ENCODE measurements around the gene INPP4B.

Gene INPP4B

DNA sequence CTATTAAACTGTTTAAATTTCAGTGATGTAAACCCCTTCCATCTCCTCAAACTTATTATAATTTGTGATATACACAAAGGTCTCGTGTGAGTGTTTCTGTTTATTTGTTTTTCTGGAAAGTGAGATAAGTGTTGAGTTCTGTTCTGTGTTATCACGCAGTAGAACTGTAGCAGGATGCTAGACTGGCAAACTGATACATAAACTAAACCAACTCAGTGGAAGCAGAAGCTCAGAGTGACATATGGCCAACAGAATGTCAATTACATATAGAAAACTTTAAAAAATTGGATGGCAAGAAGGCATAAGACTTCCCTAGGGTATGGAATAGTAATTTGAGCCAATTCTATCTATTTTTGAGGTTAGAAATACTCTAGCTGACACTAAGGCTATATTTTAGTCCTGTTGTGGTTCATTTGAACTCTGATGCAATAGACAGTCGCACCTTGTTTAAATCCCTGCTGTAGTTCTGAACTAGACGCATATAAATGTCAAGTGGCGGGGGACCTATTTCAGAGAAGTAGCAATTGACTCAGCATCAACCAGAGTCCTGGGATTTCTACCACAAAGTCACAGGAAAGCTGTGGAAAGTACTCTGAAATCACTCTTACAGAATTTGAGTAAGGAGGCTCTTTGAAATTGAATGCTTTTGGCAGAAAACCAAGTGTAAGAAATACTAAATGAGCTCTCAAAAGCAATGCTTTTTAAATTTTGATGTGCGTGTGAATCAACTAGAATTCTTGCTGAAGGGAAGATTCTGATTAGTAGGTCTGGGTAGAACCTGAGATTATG is 294.4 kb downstream of the INPP4B start:
- Histone ChIP-seq H3K9me3 (ENCODE audit: insufficient read depth, low read length, severe bottlenecking) (no peaks in the 10 kb centered on the region), H4K20me1 (ENCODE audit: insufficient read depth, low read length) (no peaks in the 10 kb centered on the region), H3K79me2 (ENCODE audit: insufficient read depth, low read length) (no peaks in the 10 kb centered on the region), H3K27me3 (ENCODE audit: insufficient read depth, low read length, poor library complexity) (no peaks in the 10 kb centered on the region), H2AFZ (ENCODE audit: low read depth, low read length) (no peak overlapping the region), H3K4me2 (ENCODE audit: insufficient read depth, low read length) (no peak overlapping the region), H3K4me3 (ENCODE audit: low read depth in 1 of 2, low read length in 2 of 2) (no peak overlapping the region), H3K36me3 (ENCODE audit: insufficient read depth, low read length) (no peaks in the 10 kb centered on the region), H3K4me1 (ENCODE audit: insufficient read depth, low read length) (peaks cover 4% of the 10 kb centered on the region; the same call in 1 of the 2 replicates), H3K27ac (ENCODE audit: low read length) (no peak overlapping the region), H3K9ac (ENCODE audit: low read depth, low read length) (no peak overlapping the region)
- no peak for DNase-seq
- TF ChIP-seq EZH2 (IDR thresholded peaks at IDR 0.05; ENCODE audit: borderline replicate concordance, low read depth, low read length, severe bottlenecking): no peak
- TF ChIP-seq, protein P1, sequence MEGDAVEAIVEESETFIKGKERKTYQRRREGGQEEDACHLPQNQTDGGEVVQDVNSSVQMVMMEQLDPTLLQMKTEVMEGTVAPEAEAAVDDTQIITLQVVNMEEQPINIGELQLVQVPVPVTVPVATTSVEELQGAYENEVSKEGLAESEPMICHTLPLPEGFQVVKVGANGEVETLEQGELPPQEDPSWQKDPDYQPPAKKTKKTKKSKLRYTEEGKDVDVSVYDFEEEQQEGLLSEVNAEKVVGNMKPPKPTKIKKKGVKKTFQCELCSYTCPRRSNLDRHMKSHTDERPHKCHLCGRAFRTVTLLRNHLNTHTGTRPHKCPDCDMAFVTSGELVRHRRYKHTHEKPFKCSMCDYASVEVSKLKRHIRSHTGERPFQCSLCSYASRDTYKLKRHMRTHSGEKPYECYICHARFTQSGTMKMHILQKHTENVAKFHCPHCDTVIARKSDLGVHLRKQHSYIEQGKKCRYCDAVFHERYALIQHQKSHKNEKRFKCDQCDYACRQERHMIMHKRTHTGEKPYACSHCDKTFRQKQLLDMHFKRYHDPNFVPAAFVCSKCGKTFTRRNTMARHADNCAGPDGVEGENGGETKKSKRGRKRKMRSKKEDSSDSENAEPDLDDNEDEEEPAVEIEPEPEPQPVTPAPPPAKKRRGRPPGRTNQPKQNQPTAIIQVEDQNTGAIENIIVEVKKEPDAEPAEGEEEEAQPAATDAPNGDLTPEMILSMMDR (IDR thresholded peaks at IDR 0.05; ENCODE audit: borderline replicate concordance, extremely low read depth, low read length, poor library complexity, severe bottlenecking): no peak
- no peak for ATAC-seq (ENCODE audit: insufficient read depth, low read depth)

DNA sequence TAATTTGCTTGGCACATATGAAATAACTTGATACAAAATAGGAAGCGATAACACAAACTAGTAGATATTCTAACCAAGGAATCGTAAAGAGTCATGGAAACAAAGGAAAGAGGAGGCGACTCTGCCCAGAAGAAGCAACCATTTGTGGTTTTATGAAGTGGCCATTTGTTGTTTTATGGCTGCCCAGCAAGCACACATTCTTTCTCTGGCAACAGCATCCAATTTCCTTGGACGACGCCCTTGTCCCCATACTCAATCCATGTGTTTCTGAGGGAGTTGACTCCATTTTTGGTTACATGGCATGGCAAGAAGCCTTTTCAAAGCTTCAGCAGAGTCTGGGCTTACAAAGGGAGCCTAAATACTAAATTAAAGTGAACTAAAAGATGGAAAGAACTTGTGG is 295.1 kb downstream of the INPP4B start:
- Histone ChIP-seq H3K27ac (ENCODE audit: low read length) (no peak overlapping the region), H3K9ac (ENCODE audit: low read depth, low read length) (no peak overlapping the region), H3K4me2 (ENCODE audit: insufficient read depth, low read length) (no peak overlapping the region), H3K27me3 (ENCODE audit: insufficient read depth, low read length, poor library complexity) (no peaks in the 10 kb centered on the region), H3K79me2 (ENCODE audit: insufficient read depth, low read length) (no peaks in the 10 kb centered on the region), H3K4me1 (ENCODE audit: insufficient read depth, low read length) (peaks cover 4% of the 10 kb centered on the region; the same call in 1 of the 2 replicates), H4K20me1 (ENCODE audit: insufficient read depth, low read length) (no peaks in the 10 kb centered on the region), H3K4me3 (ENCODE audit: low read depth in 1 of 2, low read length in 2 of 2) (no peak overlapping the region), H3K36me3 (ENCODE audit: insufficient read depth, low read length) (no peaks in the 10 kb centered on the region), H3K9me3 (ENCODE audit: insufficient read depth, low read length, severe bottlenecking) (no peaks in the 10 kb centered on the region), H2AFZ (ENCODE audit: low read depth, low read length) (no peak overlapping the region)
- ATAC-seq (ENCODE audit: insufficient read depth, low read depth) (no peak), DNase-seq (no peak)
- TF ChIP-seq, protein P1 (IDR thresholded peaks at IDR 0.05; ENCODE audit: borderline replicate concordance, extremely low read depth, low read length, poor library complexity, severe bottlenecking): no peak
- no peak for TF ChIP-seq EZH2 (IDR thresholded peaks at IDR 0.05; ENCODE audit: borderline replicate concordance, low read depth, low read length, severe bottlenecking)

DNA sequence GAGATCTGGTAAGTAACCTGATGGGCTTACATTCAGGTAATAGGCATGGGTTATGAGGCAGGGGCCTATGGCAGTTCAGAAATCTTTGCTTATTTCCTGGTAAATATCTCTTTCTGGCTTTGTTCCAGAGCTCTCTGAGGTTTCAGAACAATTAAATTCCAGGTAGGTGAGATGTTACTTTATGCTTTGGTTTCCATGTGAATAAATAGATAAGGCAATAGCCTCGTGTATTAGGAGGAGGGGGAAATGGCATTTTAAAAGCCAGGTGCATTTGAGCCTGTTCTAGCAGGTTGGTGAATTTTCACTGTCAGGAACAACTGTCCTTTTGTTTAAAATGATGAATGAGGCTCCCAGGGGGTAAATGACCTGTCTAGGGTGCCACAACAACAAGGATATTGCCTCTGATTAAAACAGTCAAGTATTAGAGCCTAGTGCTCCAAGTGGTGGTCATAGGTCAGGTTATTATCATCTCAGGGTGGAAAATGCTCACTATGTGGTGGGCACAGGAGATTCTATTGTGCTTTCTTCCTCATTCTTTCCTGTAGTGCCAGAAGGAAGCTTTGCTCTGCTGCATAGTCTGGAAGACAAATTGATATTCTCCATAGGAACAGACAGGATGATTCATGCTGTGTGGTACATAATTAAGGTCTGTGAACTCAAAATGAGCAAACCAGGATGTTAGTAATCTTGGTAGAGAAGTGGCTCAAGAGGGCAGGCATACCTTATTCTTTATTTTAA is 296.2 kb downstream of the INPP4B start:
- Histone ChIP-seq H3K27ac (ENCODE audit: low read length) (no peak overlapping the region), H2AFZ (ENCODE audit: low read depth, low read length) (no peak overlapping the region), H3K36me3 (ENCODE audit: insufficient read depth, low read length) (no peaks in the 10 kb centered on the region), H3K9me3 (ENCODE audit: insufficient read depth, low read length, severe bottlenecking) (no peaks in the 10 kb centered on the region), H3K9ac (ENCODE audit: low read depth, low read length) (no peak overlapping the region), H3K79me2 (ENCODE audit: insufficient read depth, low read length) (no peaks in the 10 kb centered on the region), H3K4me2 (ENCODE audit: insufficient read depth, low read length) (no peak overlapping the region), H3K27me3 (ENCODE audit: insufficient read depth, low read length, poor library complexity) (no peaks in the 10 kb centered on the region), H3K4me1 (ENCODE audit: insufficient read depth, low read length) (peaks cover 4% of the 10 kb centered on the region; the same call in 1 of the 2 replicates), H3K4me3 (ENCODE audit: low read depth in 1 of 2, low read length in 2 of 2) (no peak overlapping the region), H4K20me1 (ENCODE audit: insufficient read depth, low read length) (no peaks in the 10 kb centered on the region)
- no peak for DNase-seq
- no peak for TF ChIP-seq EZH2 (IDR thresholded peaks at IDR 0.05; ENCODE audit: borderline replicate concordance, low read depth, low read length, severe bottlenecking)
- TF ChIP-seq, protein P1 (IDR thresholded peaks at IDR 0.05; ENCODE audit: borderline replicate concordance, extremely low read depth, low read length, poor library complexity, severe bottlenecking): no peak
- ATAC-seq (ENCODE audit: insufficient read depth, low read depth): no peak

Data from DND-41 (cell line).